Aorta (tissue), 5 donors: Measurements from ENCODE around the gene SNX30. TPM values are rescaled to one million over a fixed set of nuclear protein-coding genes. Genes with fewer than 3 reads are reported as not detected.

Source experiments
- ATAC-seq: fragments of 200-7000 bp; cut with Tn5 transposase; one replicate; pipeline ENCODE4 v1.9.1; 2022; ENCODE audit warnings: moderate library complexity; ENCODE audit not compliant: low FRiP score
- DNase-seq, 2 donors: peaks; one replicate each; pipeline ENCODE4 v3.0.0-alpha.2; 2020
- H3K27ac ChIP-seq, 2 donors: one replicate each; pipeline ENCODE4 v1.5.1; 2013; ENCODE audit warnings: low read length in 2 of 2, mild to moderate bottlenecking in 2 of 2, moderate library complexity in 2 of 2, control low read depth in 1 of 2, inconsistent platforms in 1 of 2, low read depth in 1 of 2
- H3K27me3 ChIP-seq, 2 donors: one replicate each; pipeline ENCODE4 v1.6.1; 2013; ENCODE audit warnings: control low read depth in 1 of 2, low read length in 1 of 2, mild to moderate bottlenecking in 1 of 2, moderate library complexity in 1 of 2; ENCODE audit not compliant: insufficient read depth in 2 of 2, control insufficient read depth in 1 of 2
- H3K36me3 ChIP-seq, 2 donors: one replicate each; pipeline ENCODE4 v1.6.1; 2013; ENCODE audit warnings: control low read depth in 1 of 2, low read length in 1 of 2, mild to moderate bottlenecking in 1 of 2; ENCODE audit not compliant: insufficient read depth in 2 of 2, control insufficient read depth in 1 of 2
- H3K4me1 ChIP-seq, 2 donors: one replicate each; pipeline ENCODE4 v1.6.1; 2013; ENCODE audit warnings: low read length in 2 of 2, control low read depth in 1 of 2, mild to moderate bottlenecking in 1 of 2, moderate library complexity in 1 of 2; ENCODE audit not compliant: insufficient read depth in 2 of 2, control insufficient read depth in 1 of 2
- H3K4me3 ChIP-seq, 2 donors: one replicate each; pipeline ENCODE4 v1.5.1; 2013; ENCODE audit warnings: low read length in 2 of 2, control low read depth in 1 of 2, mild to moderate bottlenecking in 1 of 2
- H3K9me3 ChIP-seq: one replicate; pipeline ENCODE4 v1.6.1; 2013; ENCODE audit warnings: mild to moderate bottlenecking, low read length; ENCODE audit not compliant: control insufficient read depth
- WGBS, 2 donors: extraction: QIAGEN DNeasy Blood & Tissue Kit; methylation state at CpG; one replicate each; pipeline ENCODE4 v1.1.7; 2013; 5-methylcytosine and 5-hydroxymethylcytosine counted together
- intact Hi-C, 2 donors: fragments of 100-400 bp; cut with DNase I; formaldehyde crosslinking; loops; one replicate each; pipeline versions ENCODE4 v1.14.2 to v1.15.0; 2022
- polyA plus RNA-seq, 2 donors: library from polyadenylated mRNA; stranded (reverse); fragments of 200-250 nt; gene quantifications; one replicate each; pipeline ENCODE4 v1.2.3, GENCODE V29; 2013
- total RNA-seq, 2 donors: library from RNA; stranded (reverse); fragmentation: NEBNext Ultra II Directional; extraction: Animal tissue kit (Norgen Biotek cat#: 25700); gene quantifications; one replicate each; pipeline ENCODE4 v1.2.1, GENCODE V29; 2021
- donor health status: healthy with polysubstance abuse.
- donor health status: Bipolar disorder and iron deficiency.
- donor health status: DM: no; HTN: no; CAD: no.
- donor health status: DM: no; HTN: no; CAD: no.
- donor health status: DM: yes; HTN: yes; CAD: no.

SNX30 gene
- total and polyA plus RNA-seq, 4 donors = 2.8 to 11.3 (median 6.7) TPM

DNA sequence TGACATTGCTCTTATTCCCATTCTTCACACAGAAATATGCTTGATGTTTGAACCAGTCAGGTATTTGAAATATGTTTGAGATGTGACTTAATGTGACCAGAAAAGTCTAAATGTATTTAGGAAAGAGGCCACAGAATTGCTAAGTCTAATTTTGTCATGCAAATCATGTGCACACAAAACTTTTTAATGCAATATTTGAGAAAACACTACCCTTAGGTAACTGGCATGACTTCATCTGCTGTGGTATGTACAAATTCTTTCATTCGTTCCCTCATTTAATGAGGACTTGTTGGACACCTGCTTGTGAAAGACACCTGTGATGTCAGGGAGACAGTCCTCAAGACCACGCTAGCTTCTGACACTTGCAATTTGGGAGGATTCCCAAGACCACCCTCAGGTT is 161.2 kb downstream of the SNX30 start:
- Histone ChIP-seq H3K36me3 (no peaks in the 10 kb centered on the region), H3K9me3 (peaks cover 2% of the 10 kb centered on the region), H3K4me1 (no peaks in the 10 kb centered on the region), H3K27ac (no peak overlapping the region), H3K4me3 (no peak overlapping the region), H3K27me3 (peaks cover 0 to 2% of the 10 kb centered on the region in 2 donors)
- DNase-seq (no peak), ATAC-seq (no peak)
- WGBS, 2 donors = 66 to 70% methylated on average over 2 of the region's 2 CpGs
- intact Hi-C loops = no loop called here

DNA sequence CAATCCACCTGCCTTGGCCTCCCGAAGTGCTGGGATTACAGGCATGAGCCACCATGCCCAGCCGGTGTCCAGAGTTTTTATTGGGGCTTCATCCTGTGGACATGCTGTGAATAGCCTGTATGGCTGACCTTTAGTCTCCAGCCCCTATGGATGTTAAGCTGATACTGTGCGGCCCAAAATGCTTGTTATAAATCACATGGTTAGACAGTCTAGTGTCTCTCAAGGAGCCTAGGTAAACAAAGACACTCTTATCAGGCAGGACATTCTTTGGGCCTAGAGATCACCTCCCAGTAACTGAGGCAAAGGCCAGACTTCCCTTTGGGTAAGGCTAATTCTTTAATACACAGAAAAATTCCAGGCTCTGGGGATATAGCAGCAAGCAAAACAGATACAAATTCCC is 162.1 kb downstream of the SNX30 start:
- WGBS, 2 donors = 94% methylated on average over 3 of the region's 3 CpGs
- DNase-seq (no peak), ATAC-seq (no peak)
- Histone ChIP-seq H3K9me3 (peaks cover 2% of the 10 kb centered on the region), H3K36me3 (no peaks in the 10 kb centered on the region), H3K27me3 (peaks cover 0 to 2% of the 10 kb centered on the region in 2 donors), H3K4me1 (no peaks in the 10 kb centered on the region), H3K27ac (no peak overlapping the region), H3K4me3 (no peak overlapping the region)
- intact Hi-C loops = no loop called here

DNA sequence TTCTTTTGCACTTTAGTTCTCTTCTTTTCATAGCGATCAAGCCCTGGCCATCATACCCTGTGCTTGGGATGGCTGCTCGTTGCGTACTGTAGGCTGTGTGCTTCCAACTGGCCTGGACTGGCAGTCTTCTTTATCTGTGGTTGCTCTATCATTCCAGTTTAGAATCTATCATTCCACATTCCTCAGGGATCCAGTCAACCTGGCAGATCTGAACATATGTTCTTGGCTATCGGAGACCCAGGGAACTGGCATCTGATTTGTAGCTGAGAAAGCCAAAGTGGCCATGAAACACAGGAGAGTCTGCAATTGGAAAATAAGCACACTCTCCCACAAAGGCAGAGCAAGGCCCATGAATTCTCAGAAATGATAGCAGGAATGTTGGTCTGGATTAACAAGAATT is 162.8 kb downstream of the SNX30 start:
- Histone ChIP-seq H3K36me3 (no peaks in the 10 kb centered on the region), H3K9me3 (peaks cover 2% of the 10 kb centered on the region), H3K27me3 (peaks cover 0 to 2% of the 10 kb centered on the region in 2 donors), H3K27ac (no peak overlapping the region), H3K4me3 (no peak overlapping the region), H3K4me1 (no peaks in the 10 kb centered on the region)
- DNase-seq (no peak), ATAC-seq (peak; percentile 11)
- WGBS, 2 donors = 90 to 92% methylated on average over 4 of the region's 4 CpGs
- intact Hi-C loops = no loop called here

DNA sequence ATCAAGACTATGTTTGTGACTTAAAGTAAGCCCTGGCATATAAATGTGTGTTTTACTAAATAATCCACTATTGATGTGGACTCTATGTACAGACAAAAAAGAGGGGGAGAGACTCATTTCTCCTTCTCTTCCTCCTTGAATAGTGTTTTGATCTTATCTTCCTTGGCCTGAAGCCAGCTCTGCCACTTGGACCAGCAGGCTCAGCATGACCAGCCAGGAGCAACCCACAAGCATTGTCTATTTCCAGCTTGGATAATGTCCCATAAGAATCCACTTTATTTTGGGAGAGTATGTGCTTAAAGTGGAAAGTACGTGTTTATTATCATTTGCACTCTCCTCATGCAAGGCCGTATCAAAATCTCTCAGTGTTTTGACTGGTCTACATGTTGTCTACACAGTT is 164.0 kb downstream of the SNX30 start:
- DNase-seq = no peak
- Histone ChIP-seq H3K27me3 (peaks cover 0 to 2% of the 10 kb centered on the region in 2 donors), H3K4me3 (no peak overlapping the region), H3K36me3 (no peaks in the 10 kb centered on the region), H3K27ac (no peak overlapping the region), H3K4me1 (no peaks in the 10 kb centered on the region), H3K9me3 (peaks cover 2% of the 10 kb centered on the region)
- WGBS, 2 donors = 52 to 54% methylated on average over 2 of the region's 2 CpGs
- intact Hi-C loops = no loop called here
- no peak for ATAC-seq

DNA sequence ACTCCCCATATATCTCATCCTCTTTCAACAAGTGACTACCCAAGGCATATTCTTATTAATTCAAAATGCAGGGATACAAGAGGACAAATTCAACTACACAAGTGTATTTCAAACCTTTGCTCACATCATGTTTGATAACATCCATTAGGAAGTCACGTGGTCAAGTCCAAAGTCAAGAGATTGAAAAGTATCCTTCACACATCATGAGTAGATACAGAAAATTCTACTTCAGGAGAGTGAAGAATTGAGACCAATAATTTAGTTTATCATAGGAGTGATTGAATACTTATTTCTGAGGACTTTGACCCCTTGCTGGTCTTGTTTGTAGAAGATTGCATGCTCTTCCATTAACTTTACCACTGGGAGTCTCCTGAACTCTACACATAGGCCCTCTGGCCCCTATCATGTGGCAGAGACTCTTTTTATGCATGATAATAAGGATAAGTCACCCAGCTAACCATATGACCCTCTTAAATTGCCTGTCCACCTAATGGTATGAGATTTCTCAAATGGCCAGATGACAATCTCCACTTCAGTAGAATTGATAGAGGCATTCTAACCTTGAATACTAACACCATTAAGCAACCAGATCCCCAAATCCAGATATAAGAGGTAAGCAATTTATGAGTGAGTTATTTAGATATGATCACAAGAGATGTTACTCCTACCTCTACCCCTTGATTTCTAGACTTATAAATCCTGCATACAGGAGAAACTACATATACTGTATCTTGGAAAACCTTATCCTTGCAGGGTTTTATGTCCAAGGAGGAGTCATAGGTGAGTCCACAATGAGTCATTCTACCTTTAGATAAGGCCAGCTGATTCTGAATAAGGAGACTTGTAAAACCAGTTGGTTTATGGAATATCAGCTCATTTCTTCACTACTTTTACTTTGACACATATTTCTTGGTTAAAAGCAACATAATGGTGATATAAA is 166.8 kb downstream of the SNX30 start:
- H3K4me3 ChIP-seq = no peak overlapping the region
- H3K27ac ChIP-seq = no peak overlapping the region
- DNase-seq (no peak), ATAC-seq (no peak)
- intact Hi-C loops = no loop called here
- no peaks in the 10 kb centered on the region for H3K9me3 ChIP-seq
- no peaks in the 10 kb centered on the region for H3K27me3 ChIP-seq
- H3K36me3 ChIP-seq = no peaks in the 10 kb centered on the region
- 61 to 69% methylated on average over 1 of the region's 1 CpG for WGBS, 2 donors
- no peaks in the 10 kb centered on the region for H3K4me1 ChIP-seq

DNA sequence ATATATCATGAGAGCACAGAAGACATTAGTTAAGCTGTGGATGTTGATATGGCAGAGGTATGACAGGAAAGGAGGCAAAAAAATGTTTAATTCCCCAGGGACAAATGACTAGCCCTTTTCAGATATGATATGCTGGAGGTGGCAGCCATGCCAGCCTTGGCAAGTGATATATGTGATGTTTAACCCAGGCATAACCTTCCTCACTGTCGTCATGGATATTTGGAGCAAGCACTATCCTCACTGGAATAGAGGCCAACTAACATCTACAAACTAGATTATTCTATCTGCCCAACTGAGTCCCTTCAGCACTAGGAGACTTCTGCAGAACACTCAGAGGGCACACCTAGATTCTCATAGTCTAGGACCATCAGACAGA is 167.4 kb downstream of the SNX30 start:
- H3K27me3 ChIP-seq = no peaks in the 10 kb centered on the region
- no peak overlapping the region for H3K27ac ChIP-seq
- no peaks in the 10 kb centered on the region for H3K36me3 ChIP-seq
- H3K9me3 ChIP-seq = no peaks in the 10 kb centered on the region
- H3K4me3 ChIP-seq = no peak overlapping the region
- WGBS, 2 donors = 34 to 57% methylated on average over 1 of the region's 1 CpG
- DNase-seq = no peak
- H3K4me1 ChIP-seq = no peaks in the 10 kb centered on the region
- no peak for ATAC-seq
- intact Hi-C loops = no loop called here

DNA sequence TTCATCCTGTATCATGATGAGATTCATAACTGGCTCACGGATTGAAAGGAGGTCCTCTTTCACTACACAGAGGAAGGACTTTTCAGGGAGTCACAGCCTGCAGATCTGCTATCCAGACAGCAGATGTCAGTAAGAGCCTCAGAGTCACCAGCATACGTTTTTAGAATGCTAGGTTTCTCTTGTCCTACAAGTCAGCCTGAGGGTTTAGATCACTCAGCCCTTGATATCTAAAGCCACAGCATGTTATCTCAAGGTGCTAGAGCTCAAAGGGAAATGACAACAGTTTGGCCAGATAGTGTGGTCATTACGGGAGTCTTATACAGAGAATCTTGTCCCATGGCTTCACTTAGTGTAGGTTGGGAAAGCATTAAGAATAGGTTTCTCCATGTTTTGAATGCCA is 171.0 kb downstream of the SNX30 start:
- H3K9me3 ChIP-seq = no peaks in the 10 kb centered on the region
- no peak overlapping the region for H3K27ac ChIP-seq
- WGBS, 2 donors = 22 to 27% methylated on average over 3 of the region's 3 CpGs
- DNase-seq = no peak
- intact Hi-C loops = loop anchor here in 1 of 2 donors (5.0 kb wide), 1 partner anchor 191 kb away; no protein-coding TSS in a partner anchor
- H3K4me3 ChIP-seq = no peak overlapping the region
- H3K36me3 ChIP-seq = no peaks in the 10 kb centered on the region
- no peaks in the 10 kb centered on the region for H3K27me3 ChIP-seq
- peak; percentile 48 for ATAC-seq
- no peaks in the 10 kb centered on the region for H3K4me1 ChIP-seq
